H1 (cell line): Measurements from ENCODE around the gene ADGRV1.

Source experiments
- BRCA1 ChIP-seq: IDR thresholded peaks from 2 replicates; pipeline ENCODE4 v1.6.1; 2012; ENCODE audit warnings: low read depth, low read length, improper control_type of control experiment
- CTCF ChIP-seq, 3 experiments: IDR thresholded peaks; 1 replicate in 2 of 3; 2 replicates in 1 of 3; pipeline versions ENCODE4 v1.5.1 to v1.6.1; 2011; ENCODE audit warnings: low read length in 3 of 3, mild to moderate bottlenecking in 3 of 3, inconsistent platforms in 2 of 3, low read depth in 1 of 3, moderate library complexity in 1 of 3; ENCODE audit not compliant: insufficient read depth in 1 of 3; ENCODE audit errors: control extremely low read depth in 1 of 3
- EP300 ChIP-seq, 2 experiments: IDR thresholded peaks; 1 replicate in 1 of 2; 2 replicates in 1 of 2; pipeline ENCODE4 v1.6.1; 2011 to 2012; ENCODE audit warnings: low read depth in 2 of 2, low read length in 2 of 2, mild to moderate bottlenecking in 2 of 2, borderline replicate concordance in 1 of 2, inconsistent platforms in 1 of 2, moderate library complexity in 1 of 2
- HDAC2 ChIP-seq, 2 experiments: fragments of 300-600 bp in 1 of 2; sonication (generic) in 1 of 2; IDR thresholded peaks; 2 replicates each; pipeline ENCODE4 v1.6.1; 2011 to 2012; ENCODE audit warnings: low read depth in 2 of 2, low read length in 2 of 2, mild to moderate bottlenecking in 2 of 2, moderate library complexity in 2 of 2, borderline replicate concordance in 1 of 2, inconsistent platforms in 1 of 2
- POLR2A ChIP-seq, 2 experiments: IDR thresholded peaks; 1 replicate in 1 of 2; 2 replicates in 1 of 2; pipeline ENCODE4 v1.6.1; 2011; ENCODE audit warnings: low read depth in 2 of 2, low read length in 2 of 2, mild to moderate bottlenecking in 2 of 2; ENCODE audit errors: control extremely low read depth in 1 of 2
- RAD21 ChIP-seq, 2 experiments: IDR thresholded peaks in 1 of 2; conservative IDR thresholded peaks in 1 of 2; 2 replicates each; pipeline ENCODE4 v1.6.1; 2011; ENCODE audit warnings: low read depth in 2 of 2, low read length in 2 of 2, improper control_type of control experiment in 1 of 2, inconsistent platforms in 1 of 2, mild to moderate bottlenecking in 1 of 2, moderate library complexity in 1 of 2
- RFX5 ChIP-seq: IDR thresholded peaks from 2 replicates; pipeline ENCODE4 v1.6.1; 2011; ENCODE audit warnings: low read depth, low read length, improper control_type of control experiment, borderline replicate concordance
- SAP30 ChIP-seq: fragments of 300-600 bp; sonication (generic); IDR thresholded peaks from 2 replicates; pipeline ENCODE4 v1.7.1; 2012; ENCODE audit warnings: low read length, moderate library complexity, mild to moderate bottlenecking, inconsistent platforms; ENCODE audit not compliant: insufficient read depth, insufficient replicate concordance

DNA sequence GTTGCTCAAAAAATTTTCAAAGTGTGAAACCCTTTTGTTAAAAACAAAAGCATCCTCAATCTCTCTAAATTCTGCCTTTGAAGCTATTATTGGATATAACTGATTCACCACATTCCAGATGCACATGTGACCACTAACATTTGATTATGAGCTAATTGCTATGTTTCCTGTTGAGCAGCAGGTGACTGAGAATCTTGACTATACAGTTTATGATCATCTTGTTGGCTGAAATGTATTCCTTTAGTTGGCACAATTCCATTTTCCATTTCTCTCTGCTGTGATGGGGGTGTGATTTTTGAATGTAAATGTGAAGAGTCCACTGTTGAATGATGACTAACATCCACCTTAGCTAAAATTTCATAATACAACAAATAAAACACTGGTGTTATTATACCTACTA is 39.9 kb upstream of the ADGRV1 start:
- TF ChIP-seq RAD21 (IDR thresholded peaks at IDR 0.05 in 1 of 2, conservative IDR thresholded peaks at IDR 0.05 in 1 of 2; ENCODE audit: low read depth in 2 of 2, low read length in 2 of 2) (no peak), SAP30 (no peak), CTCF (IDR thresholded peaks at IDR 0.05; ENCODE audit: control extremely low read depth in 1 of 3, insufficient read depth in 1 of 3, low read depth in 1 of 3, low read length in 3 of 3) (no peak), BRCA1 (no peak), EP300 (IDR thresholded peaks at IDR 0.05; ENCODE audit: borderline replicate concordance in 1 of 2, low read depth in 2 of 2, low read length in 2 of 2) (no peak), POLR2A (IDR thresholded peaks at IDR 0.05; ENCODE audit: control extremely low read depth in 1 of 2, low read depth in 2 of 2, low read length in 2 of 2) (no peak), HDAC2 (IDR thresholded peaks at IDR 0.05; ENCODE audit: borderline replicate concordance in 1 of 2, low read depth in 2 of 2, low read length in 2 of 2) (no peak), RFX5 (no peak)
